ENCODE measurements around the gene UPK1B. TPM values are rescaled to one million over a fixed set of nuclear protein-coding genes. Genes with fewer than 3 reads are reported as not detected.
"Not testable (repeated sequence)": the region's sequence is repeated elsewhere in the genome, so short reads cannot be mapped to it uniquely, and the experiment has no call there.

The UPK1B gene
- total RNA-seq, 6 experiments from 2014 or later = 0.10 to 0.12 TPM; not detected in 4

- no peak for TF ChIP-seq CTCF (IDR thresholded peaks at IDR 0.05)
- Mint-ChIP-seq H3K4me1 (ENCODE audit: low read depth) (peaks cover 57% of the 10 kb centered on the region), H3K27ac (peak overlapping the region; percentile 69), H3K36me3 (ENCODE audit: low read depth) (peaks cover 31% of the 10 kb centered on the region), H3K27me3 (ENCODE audit: insufficient read depth) (no peaks in the 10 kb centered on the region; the same call in 1 of the 2 replicates), H3K9me3 (no peaks in the 10 kb centered on the region), H3K4me3 (peak overlapping the region; percentile 96)
- DNase-seq = no peak
Measured at GRCh38 chr3:119238363-119238762, 65.0 kb downstream of the UPK1B start.

- no peak for DNase-seq
- Mint-ChIP-seq H3K9me3 (no peaks in the 10 kb centered on the region), H3K4me3 (peak overlapping the region; percentile 96)
Measured at GRCh38 chr3:119239206-119239820, 65.9 kb downstream of the UPK1B start.

GRCh38 chr3:119240101-119240590 is 66.7 kb downstream of the UPK1B start:
- no peaks in the 10 kb centered on the region; the same call in 1 of the 2 replicates for H3K27me3 Mint-ChIP-seq (ENCODE audit: insufficient read depth)
- DNase-seq = no peak

More at GRCh38 chr3:119239206-119239820, 65.9 kb downstream of the UPK1B start:
- Mint-ChIP-seq H3K36me3 (ENCODE audit: low read depth) (peaks cover 24% of the 10 kb centered on the region), H3K27me3 (ENCODE audit: insufficient read depth) (no peaks in the 10 kb centered on the region; the same call in 1 of the 2 replicates), H3K27ac (peak overlapping the region; percentile 92), H3K4me1 (ENCODE audit: low read depth) (peaks cover 52% of the 10 kb centered on the region)
- no peak for TF ChIP-seq CTCF (IDR thresholded peaks at IDR 0.05)

GRCh38 chr3:119240591-119241434 is 67.4 kb downstream of the UPK1B start, which contains the start of gene B4GALT4:
Gene B4GALT4, minus strand, starts transcription at chr3:119240878. Its CDS starts 10,779 bp downstream, at chr3:119230099.
- Mint-ChIP-seq H3K27ac (peak within 1 kb of the TSS; percentile 92), H3K36me3 (ENCODE audit: low read depth) (peaks cover 11% of the 10 kb centered on the region), H3K4me1 (ENCODE audit: low read depth) (peaks cover 37% of the 10 kb centered on the region), H3K27me3 (ENCODE audit: insufficient read depth) (no peaks in the 10 kb centered on the region; the same call in 1 of the 2 replicates), H3K9me3 (no peaks in the 10 kb centered on the region), H3K4me3 (peak within 1 kb of the TSS; percentile 96)
- TF ChIP-seq CTCF (IDR thresholded peaks at IDR 0.05) = no peak
- DNase-seq = peak; percentile 80

More at GRCh38 chr3:119240101-119240590, 66.7 kb downstream of the UPK1B start:
- Mint-ChIP-seq H3K4me3 (peak overlapping the region; percentile 96), H3K9me3 (no peaks in the 10 kb centered on the region), H3K4me1 (ENCODE audit: low read depth) (peaks cover 44% of the 10 kb centered on the region), H3K36me3 (ENCODE audit: low read depth) (peaks cover 17% of the 10 kb centered on the region), H3K27ac (peak overlapping the region; percentile 92)
- TF ChIP-seq CTCF (IDR thresholded peaks at IDR 0.05) = no peak

GRCh38 chr3:119242387-119243057 is 69.1 kb downstream of the UPK1B start:
- not testable (repeated sequence) for H3K36me3 Mint-ChIP-seq (ENCODE audit: low read depth); H3K27me3 Mint-ChIP-seq (ENCODE audit: insufficient read depth); H3K4me3 Mint-ChIP-seq; H3K27ac Mint-ChIP-seq; DNase-seq; H3K9me3 Mint-ChIP-seq
- peaks cover 20% of the 10 kb centered on the region for H3K4me1 Mint-ChIP-seq (ENCODE audit: low read depth)

- not testable (repeated sequence) for DNase-seq; H3K4me3 Mint-ChIP-seq; H3K9me3 Mint-ChIP-seq; H3K36me3 Mint-ChIP-seq (ENCODE audit: low read depth); H3K27me3 Mint-ChIP-seq (ENCODE audit: insufficient read depth); H3K27ac Mint-ChIP-seq
- peaks cover 17% of the 10 kb centered on the region for H3K4me1 Mint-ChIP-seq (ENCODE audit: low read depth)
Measured at GRCh38 chr3:119243058-119243529, 69.7 kb downstream of the UPK1B start.

Measured in HFFc6 (cell line).